ENCODE results near the gene USP38.
"Not testable (repeated sequence)": the region's sequence is repeated elsewhere in the genome, so short reads cannot be mapped to it uniquely, and the experiment has no call there.

Gene USP38, protein sequence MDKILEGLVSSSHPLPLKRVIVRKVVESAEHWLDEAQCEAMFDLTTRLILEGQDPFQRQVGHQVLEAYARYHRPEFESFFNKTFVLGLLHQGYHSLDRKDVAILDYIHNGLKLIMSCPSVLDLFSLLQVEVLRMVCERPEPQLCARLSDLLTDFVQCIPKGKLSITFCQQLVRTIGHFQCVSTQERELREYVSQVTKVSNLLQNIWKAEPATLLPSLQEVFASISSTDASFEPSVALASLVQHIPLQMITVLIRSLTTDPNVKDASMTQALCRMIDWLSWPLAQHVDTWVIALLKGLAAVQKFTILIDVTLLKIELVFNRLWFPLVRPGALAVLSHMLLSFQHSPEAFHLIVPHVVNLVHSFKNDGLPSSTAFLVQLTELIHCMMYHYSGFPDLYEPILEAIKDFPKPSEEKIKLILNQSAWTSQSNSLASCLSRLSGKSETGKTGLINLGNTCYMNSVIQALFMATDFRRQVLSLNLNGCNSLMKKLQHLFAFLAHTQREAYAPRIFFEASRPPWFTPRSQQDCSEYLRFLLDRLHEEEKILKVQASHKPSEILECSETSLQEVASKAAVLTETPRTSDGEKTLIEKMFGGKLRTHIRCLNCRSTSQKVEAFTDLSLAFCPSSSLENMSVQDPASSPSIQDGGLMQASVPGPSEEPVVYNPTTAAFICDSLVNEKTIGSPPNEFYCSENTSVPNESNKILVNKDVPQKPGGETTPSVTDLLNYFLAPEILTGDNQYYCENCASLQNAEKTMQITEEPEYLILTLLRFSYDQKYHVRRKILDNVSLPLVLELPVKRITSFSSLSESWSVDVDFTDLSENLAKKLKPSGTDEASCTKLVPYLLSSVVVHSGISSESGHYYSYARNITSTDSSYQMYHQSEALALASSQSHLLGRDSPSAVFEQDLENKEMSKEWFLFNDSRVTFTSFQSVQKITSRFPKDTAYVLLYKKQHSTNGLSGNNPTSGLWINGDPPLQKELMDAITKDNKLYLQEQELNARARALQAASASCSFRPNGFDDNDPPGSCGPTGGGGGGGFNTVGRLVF

DNA sequence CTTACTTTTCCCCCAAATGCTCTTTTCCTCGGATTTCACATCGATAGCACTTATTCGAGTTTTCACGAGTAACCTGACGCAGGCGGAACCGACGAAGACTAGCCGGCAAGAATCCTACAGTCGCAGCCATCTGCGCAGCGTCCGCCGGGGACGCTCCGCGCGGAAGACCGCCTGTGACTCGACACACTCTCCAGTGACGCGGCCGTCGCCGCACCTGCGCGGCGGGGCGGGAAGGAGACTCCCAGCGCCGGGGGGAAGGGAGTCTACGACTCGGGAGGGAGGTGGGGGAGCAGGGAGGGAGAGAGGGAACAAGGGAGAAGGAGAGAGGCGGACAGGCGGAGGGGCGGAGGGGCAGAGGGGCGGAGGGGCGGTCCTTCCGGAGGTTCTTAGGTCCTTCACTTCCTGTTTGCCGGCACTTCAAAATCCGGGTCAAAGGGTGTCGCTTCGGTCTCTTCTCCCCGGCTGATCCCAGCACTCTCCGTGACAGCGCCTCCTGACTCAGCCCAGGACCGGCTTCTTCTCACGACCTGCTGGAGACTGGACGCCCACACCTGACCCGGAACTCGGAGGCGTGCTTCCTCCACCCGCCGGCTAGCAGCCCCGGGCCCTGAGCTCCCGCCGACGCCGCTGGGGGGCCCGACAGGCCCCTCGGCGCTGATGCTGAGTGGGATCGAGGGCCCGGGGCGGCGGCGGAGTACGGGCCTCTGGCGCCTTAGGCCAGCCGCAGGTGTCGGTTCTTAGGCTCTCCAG is at the start of gene USP38:
Gene USP38 (plus strand): TSS at position 415 of the 750 bp plus-strand sequence. CDS start 534 bp downstream, outside the sequence.
- Histone ChIP-seq H3K9ac (ENCODE audit: low read depth in 1 of 2, low read length in 2 of 2) (peak within 1 kb of the TSS; percentile 95), H3K27me3 (ENCODE audit: control insufficient read depth in 1 of 2, insufficient read depth in 2 of 2, low read length in 2 of 2) (no peaks in the 10 kb centered on the region), H3K9me3 (ENCODE audit: control insufficient read depth in 1 of 2, low read length in 2 of 2) (no peaks in the 10 kb centered on the region), H3K4me1 (ENCODE audit: control insufficient read depth in 1 of 2, insufficient read depth in 2 of 2, low read length in 2 of 2) (peaks cover 23 to 33% of the 10 kb centered on the region in 2 donors), H3K36me3 (ENCODE audit: control insufficient read depth in 1 of 2, insufficient read depth in 2 of 2, low read length in 2 of 2) (no peaks in the 10 kb centered on the region), H3K27ac (ENCODE audit: low read depth, low read length) (peak within 1 kb of the TSS; percentile 92), H3K4me3 (ENCODE audit: low read depth in 1 of 2, low read length in 2 of 2) (peak within 1 kb of the TSS; percentile 98)

DNA sequence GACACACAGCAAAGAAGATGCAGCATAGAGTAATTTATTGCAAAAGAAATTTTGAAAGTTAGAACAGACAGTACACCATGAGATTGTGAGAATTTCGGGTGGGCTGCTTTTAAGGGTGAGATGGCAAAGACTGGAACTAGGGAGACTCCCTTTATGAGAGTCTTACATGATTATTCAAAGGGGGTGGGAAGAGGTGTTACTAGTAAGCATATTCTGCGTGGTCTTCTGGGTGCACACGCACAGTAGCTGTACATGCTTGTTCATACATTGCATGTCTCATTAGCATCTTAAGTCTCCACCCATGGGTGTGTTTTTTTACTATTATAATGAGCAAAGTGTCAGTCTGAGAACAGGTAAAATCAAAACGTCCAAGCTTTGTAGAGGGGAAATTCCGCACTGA is 49.4 kb upstream of the USP38 start:
- H3K36me3 ChIP-seq (ENCODE audit: control insufficient read depth in 1 of 2, insufficient read depth in 2 of 2, low read length in 2 of 2): no peaks in the 10 kb centered on the region
- no peaks in the 10 kb centered on the region for H3K9me3 ChIP-seq (ENCODE audit: control insufficient read depth in 1 of 2, low read length in 2 of 2)
- H3K4me3 ChIP-seq (ENCODE audit: low read depth in 1 of 2, low read length in 2 of 2): no peak overlapping the region
- no peaks in the 10 kb centered on the region for H3K4me1 ChIP-seq (ENCODE audit: control insufficient read depth in 1 of 2, insufficient read depth in 2 of 2, low read length in 2 of 2)
- H3K27me3 ChIP-seq (ENCODE audit: control insufficient read depth in 1 of 2, insufficient read depth in 2 of 2, low read length in 2 of 2): no peaks in the 10 kb centered on the region
- no peak overlapping the region for H3K27ac ChIP-seq (ENCODE audit: low read depth, low read length)
- no peak overlapping the region for H3K9ac ChIP-seq (ENCODE audit: low read depth in 1 of 2, low read length in 2 of 2)

DNA sequence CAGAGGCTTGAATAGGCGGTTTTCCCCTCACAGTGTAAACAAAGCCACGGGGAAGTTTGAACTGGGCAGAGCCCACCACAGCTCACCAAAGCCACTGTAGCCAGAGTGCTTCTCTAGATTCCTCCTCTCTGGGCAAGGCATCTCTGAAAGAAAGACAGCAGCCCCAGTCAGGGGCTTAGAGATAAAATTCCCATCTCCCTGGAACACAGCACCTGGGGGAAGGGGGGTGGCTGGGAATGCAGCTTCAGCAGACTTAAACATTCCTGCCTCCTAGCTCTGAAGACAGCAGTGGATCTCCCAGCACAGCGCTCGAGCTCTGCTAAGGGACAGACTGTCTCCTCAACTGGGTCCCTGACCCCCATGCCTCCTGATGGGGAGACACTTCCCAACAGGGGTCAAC is 44.0 kb upstream of the USP38 start:
- no peaks in the 10 kb centered on the region for H3K27me3 ChIP-seq (ENCODE audit: control insufficient read depth in 1 of 2, insufficient read depth in 2 of 2, low read length in 2 of 2)
- no peaks in the 10 kb centered on the region for H3K36me3 ChIP-seq (ENCODE audit: control insufficient read depth in 1 of 2, insufficient read depth in 2 of 2, low read length in 2 of 2)
- H3K4me3 ChIP-seq (ENCODE audit: low read depth in 1 of 2, low read length in 2 of 2): no peak overlapping the region
- H3K4me1 ChIP-seq (ENCODE audit: control insufficient read depth in 1 of 2, insufficient read depth in 2 of 2, low read length in 2 of 2): no peaks in the 10 kb centered on the region
- no peak overlapping the region for H3K9ac ChIP-seq (ENCODE audit: low read depth in 1 of 2, low read length in 2 of 2)
- no peaks in the 10 kb centered on the region for H3K9me3 ChIP-seq (ENCODE audit: control insufficient read depth in 1 of 2, low read length in 2 of 2)
- no peak overlapping the region for H3K27ac ChIP-seq (ENCODE audit: low read depth, low read length)

DNA sequence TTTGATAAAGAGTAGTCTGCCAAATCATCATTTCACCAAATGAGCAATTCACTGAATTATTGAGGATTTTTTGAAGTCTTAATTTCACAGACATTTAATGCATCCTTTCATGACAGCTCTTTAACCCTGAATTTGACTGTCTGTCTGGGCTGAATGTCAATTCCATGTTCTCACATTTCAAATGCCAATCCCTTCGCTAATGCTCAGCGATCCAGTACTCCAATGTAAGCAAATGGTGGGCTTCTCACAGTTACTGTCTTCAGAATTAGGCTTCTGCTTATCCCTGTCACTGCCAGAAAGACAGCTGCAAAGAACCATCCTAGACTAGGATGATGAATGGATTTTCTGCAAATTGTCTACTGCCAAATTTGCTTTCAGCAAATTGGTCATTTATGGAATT is 36.2 kb upstream of the USP38 start:
- Histone ChIP-seq H3K9me3 (ENCODE audit: control insufficient read depth in 1 of 2, low read length in 2 of 2) (peaks cover 3 to 7% of the 10 kb centered on the region in 2 donors), H3K9ac (ENCODE audit: low read depth in 1 of 2, low read length in 2 of 2) (no peak overlapping the region)

DNA sequence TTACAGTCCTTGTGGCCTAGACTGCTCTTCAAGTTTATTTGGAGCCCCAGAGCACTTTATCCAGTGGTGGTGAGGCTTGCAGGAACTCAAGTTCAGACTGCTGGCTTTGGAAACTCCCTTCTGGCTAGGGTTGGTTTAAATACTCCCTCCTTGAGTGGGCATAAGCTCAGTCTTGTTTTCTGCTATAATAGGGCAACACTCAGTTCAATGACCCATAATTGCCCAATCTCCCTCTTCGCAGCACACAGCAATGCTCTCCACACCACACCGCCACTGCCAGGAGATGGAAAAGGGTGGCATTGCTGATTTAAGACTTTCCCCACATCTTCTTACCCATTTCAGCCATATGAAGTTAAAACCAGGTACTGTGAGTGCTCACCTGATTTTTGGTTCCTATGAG is 27.9 kb upstream of the USP38 start:
- H3K27ac ChIP-seq (ENCODE audit: low read depth, low read length): no peak overlapping the region
- H3K9ac ChIP-seq (ENCODE audit: low read depth in 1 of 2, low read length in 2 of 2): no peak overlapping the region
- H3K27me3 ChIP-seq (ENCODE audit: control insufficient read depth in 1 of 2, insufficient read depth in 2 of 2, low read length in 2 of 2): no peaks in the 10 kb centered on the region
- peaks cover 2 to 4% of the 10 kb centered on the region in 2 donors for H3K9me3 ChIP-seq (ENCODE audit: control insufficient read depth in 1 of 2, low read length in 2 of 2)
- H3K36me3 ChIP-seq (ENCODE audit: control insufficient read depth in 1 of 2, insufficient read depth in 2 of 2, low read length in 2 of 2): no peaks in the 10 kb centered on the region
- H3K4me1 ChIP-seq (ENCODE audit: control insufficient read depth in 1 of 2, insufficient read depth in 2 of 2, low read length in 2 of 2): no peaks in the 10 kb centered on the region
- H3K4me3 ChIP-seq (ENCODE audit: low read depth in 1 of 2, low read length in 2 of 2): no peak overlapping the region

More for the DNA sequence above, 36.2 kb upstream of the USP38 start:
- Histone ChIP-seq H3K27ac (ENCODE audit: low read depth, low read length) (no peak overlapping the region), H3K4me1 (ENCODE audit: control insufficient read depth in 1 of 2, insufficient read depth in 2 of 2, low read length in 2 of 2) (no peaks in the 10 kb centered on the region), H3K4me3 (ENCODE audit: low read depth in 1 of 2, low read length in 2 of 2) (no peak overlapping the region), H3K27me3 (ENCODE audit: control insufficient read depth in 1 of 2, insufficient read depth in 2 of 2, low read length in 2 of 2) (no peaks in the 10 kb centered on the region), H3K36me3 (ENCODE audit: control insufficient read depth in 1 of 2, insufficient read depth in 2 of 2, low read length in 2 of 2) (no peaks in the 10 kb centered on the region)

DNA sequence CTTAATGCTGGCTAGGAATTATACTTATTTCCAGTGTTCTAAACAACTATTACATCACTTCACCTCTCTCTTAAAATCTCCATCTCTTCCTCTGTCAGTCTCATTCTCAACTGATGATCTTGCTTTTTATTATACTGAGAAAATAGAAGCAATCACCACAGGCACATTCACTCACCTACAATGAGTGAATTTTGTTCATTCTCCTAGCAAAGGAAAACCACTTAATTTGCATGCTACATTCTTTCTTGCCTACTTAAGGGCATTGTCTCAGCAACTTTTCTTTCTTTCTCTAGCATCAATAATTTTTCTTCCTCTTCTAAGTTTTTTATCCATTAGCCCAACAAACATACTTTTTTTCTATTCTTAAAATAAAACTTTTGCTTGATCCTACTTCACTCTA is 21.1 kb upstream of the USP38 start:
- H3K27ac ChIP-seq (ENCODE audit: low read depth, low read length): no peak overlapping the region

DNA sequence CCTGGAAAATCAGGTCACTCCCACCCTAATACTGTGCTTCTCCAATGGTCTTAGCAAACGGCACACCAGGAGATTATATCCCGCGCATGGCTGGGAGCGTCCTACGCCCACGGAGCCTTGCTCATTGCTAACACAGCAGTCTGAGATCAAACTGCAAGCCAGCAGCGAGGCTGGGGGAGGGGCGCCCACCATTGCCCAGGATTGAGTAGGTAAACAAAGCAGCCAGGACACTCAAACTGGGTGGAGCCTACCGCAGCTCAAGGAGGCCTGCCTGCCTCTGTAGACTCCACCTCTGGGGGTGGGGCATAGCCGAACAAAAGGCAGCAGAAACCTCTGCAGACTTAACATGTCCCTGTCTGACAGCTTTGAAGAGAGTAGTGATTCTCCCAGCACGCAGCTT is 18.0 kb upstream of the USP38 start:
- H3K27ac ChIP-seq (ENCODE audit: low read depth, low read length); H3K36me3 ChIP-seq (ENCODE audit: control insufficient read depth in 1 of 2, insufficient read depth in 2 of 2, low read length in 2 of 2); H3K27me3 ChIP-seq (ENCODE audit: control insufficient read depth in 1 of 2, insufficient read depth in 2 of 2, low read length in 2 of 2); H3K9me3 ChIP-seq (ENCODE audit: control insufficient read depth in 1 of 2, low read length in 2 of 2); H3K4me3 ChIP-seq (ENCODE audit: low read depth in 1 of 2, low read length in 2 of 2); H3K9ac ChIP-seq (ENCODE audit: low read depth in 1 of 2, low read length in 2 of 2); H3K4me1 ChIP-seq (ENCODE audit: control insufficient read depth in 1 of 2, insufficient read depth in 2 of 2, low read length in 2 of 2): not testable (repeated sequence)

More for the DNA sequence above, 21.1 kb upstream of the USP38 start:
- Histone ChIP-seq H3K9me3 (ENCODE audit: control insufficient read depth in 1 of 2, low read length in 2 of 2) (peaks cover 0 to 2% of the 10 kb centered on the region in 2 donors), H3K9ac (ENCODE audit: low read depth in 1 of 2, low read length in 2 of 2) (no peak overlapping the region), H3K4me1 (ENCODE audit: control insufficient read depth in 1 of 2, insufficient read depth in 2 of 2, low read length in 2 of 2) (no peaks in the 10 kb centered on the region), H3K4me3 (ENCODE audit: low read depth in 1 of 2, low read length in 2 of 2) (no peak overlapping the region), H3K27me3 (ENCODE audit: control insufficient read depth in 1 of 2, insufficient read depth in 2 of 2, low read length in 2 of 2) (no peaks in the 10 kb centered on the region), H3K36me3 (ENCODE audit: control insufficient read depth in 1 of 2, insufficient read depth in 2 of 2, low read length in 2 of 2) (no peaks in the 10 kb centered on the region)

DNA sequence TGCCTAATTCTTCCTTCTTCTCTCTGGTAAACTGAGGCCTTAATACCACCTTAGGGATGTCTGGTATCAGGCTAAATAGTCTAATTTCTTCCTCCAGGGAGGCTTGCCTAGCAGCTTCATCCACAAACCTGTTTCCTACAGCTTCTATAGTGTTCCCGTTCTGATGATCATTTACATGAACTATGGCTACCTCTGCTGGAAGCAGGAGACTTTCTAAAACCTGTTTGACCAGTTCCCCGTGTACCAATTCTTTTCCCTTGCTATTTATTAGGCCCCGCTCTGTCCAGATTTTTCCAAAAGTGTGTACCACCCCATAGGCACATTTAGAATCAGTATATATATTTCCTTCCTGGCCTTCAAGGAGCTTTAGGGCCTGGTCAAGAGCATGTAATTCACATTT is 5.8 kb upstream of the USP38 start:
- H3K27ac ChIP-seq (ENCODE audit: low read depth, low read length): no peak overlapping the region
- H3K36me3 ChIP-seq (ENCODE audit: control insufficient read depth in 1 of 2, insufficient read depth in 2 of 2, low read length in 2 of 2): no peaks in the 10 kb centered on the region
- no peak overlapping the region for H3K9ac ChIP-seq (ENCODE audit: low read depth in 1 of 2, low read length in 2 of 2)
- H3K4me1 ChIP-seq (ENCODE audit: control insufficient read depth in 1 of 2, insufficient read depth in 2 of 2, low read length in 2 of 2): peaks cover 7 to 14% of the 10 kb centered on the region in 2 donors
- no peak overlapping the region for H3K4me3 ChIP-seq (ENCODE audit: low read depth in 1 of 2, low read length in 2 of 2)
- H3K9me3 ChIP-seq (ENCODE audit: control insufficient read depth in 1 of 2, low read length in 2 of 2): peaks cover 3 to 6% of the 10 kb centered on the region in 2 donors
- no peaks in the 10 kb centered on the region for H3K27me3 ChIP-seq (ENCODE audit: control insufficient read depth in 1 of 2, insufficient read depth in 2 of 2, low read length in 2 of 2)

DNA sequence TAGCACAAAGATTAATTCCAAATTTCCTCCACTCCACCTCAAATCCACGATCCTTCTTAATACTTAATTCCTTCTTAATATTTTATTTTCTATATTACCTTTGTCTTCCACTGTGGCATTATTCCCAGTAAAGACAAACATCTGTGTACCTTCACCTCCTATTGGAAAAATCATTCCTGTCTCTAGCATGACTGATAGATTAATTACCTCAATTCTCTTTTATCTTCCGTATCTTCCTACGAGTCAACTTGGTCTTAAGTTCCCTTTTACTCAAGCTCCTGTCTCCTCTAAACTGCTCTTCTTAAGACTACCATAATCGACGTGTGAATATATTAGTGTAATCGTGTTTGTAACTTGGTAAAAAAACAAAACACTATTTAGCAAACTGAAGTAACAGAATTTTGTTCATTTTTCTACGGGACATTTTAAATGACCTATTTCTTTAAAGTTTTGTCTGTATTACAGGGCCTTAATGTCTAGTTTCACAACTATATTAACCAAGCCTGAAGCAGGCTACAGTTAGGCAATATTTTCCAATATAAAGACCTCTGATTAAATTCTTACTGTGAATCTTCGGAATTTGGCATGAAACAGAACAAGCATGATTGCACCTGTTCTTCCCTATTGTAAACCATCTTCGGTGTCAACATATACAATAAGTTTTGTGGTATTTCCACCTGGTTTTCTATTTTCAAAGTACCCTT is 1.1 kb upstream of the USP38 start:
- H3K9me3 ChIP-seq (ENCODE audit: control insufficient read depth in 1 of 2, low read length in 2 of 2): no peaks in the 10 kb centered on the region
- H3K27ac ChIP-seq (ENCODE audit: low read depth, low read length): peak overlapping the region; percentile 92
- no peaks in the 10 kb centered on the region for H3K36me3 ChIP-seq (ENCODE audit: control insufficient read depth in 1 of 2, insufficient read depth in 2 of 2, low read length in 2 of 2)
- H3K9ac ChIP-seq (ENCODE audit: low read depth in 1 of 2, low read length in 2 of 2): peak overlapping the region; percentile 95
- H3K4me1 ChIP-seq (ENCODE audit: control insufficient read depth in 1 of 2, insufficient read depth in 2 of 2, low read length in 2 of 2): peaks cover 18 to 26% of the 10 kb centered on the region in 2 donors
- H3K27me3 ChIP-seq (ENCODE audit: control insufficient read depth in 1 of 2, insufficient read depth in 2 of 2, low read length in 2 of 2): no peaks in the 10 kb centered on the region
- H3K4me3 ChIP-seq (ENCODE audit: low read depth in 1 of 2, low read length in 2 of 2): peak overlapping the region; percentile 92 to 98
